PC-9 (cell line): ENCODE data around the gene ADM5. TPM values are rescaled to one million over a fixed set of nuclear protein-coding genes. Genes with fewer than 3 reads are reported as not detected.

Experiments
- BruUV-seq: library from RNA; stranded (reverse); fragments of 400-500 nt; replicated peaks from 2 replicates; lab custom pipeline; 2021; lab: Mats Ljungman, UMichigan
- CTCF ChIA-PET: fragments of 300-600 bp; sonication (Branson Sonifier 250); formaldehyde crosslinking; loops from one replicate; lab custom pipeline; 2022; ENCODE audit warnings: antibody characterized with exemption; lab: Charles Lee
- POLR2A ChIA-PET: fragments of 300-600 bp; sonication (Branson Sonifier 250); formaldehyde crosslinking; loops from one replicate; lab custom pipeline; 2022; ENCODE audit warnings: antibody characterized with exemption; ENCODE audit not compliant: unreplicated experiment; lab: Charles Lee
- DNase-seq, 2 experiments: peaks; one replicate each; pipeline versions ENCODE4 v3.0.0 to v3.0.0-alpha.2; 2015 to 2022; ENCODE audit warnings: mixed read lengths in 1 of 2
- H2AFZ ChIP-seq: fragments of 200-600 bp; sonication (generic); 2 replicates; pipeline ENCODE4 v1.8.1; 2017; ENCODE audit warnings: antibody characterized with exemption
- H3F3A ChIP-seq: fragments of 200-600 bp; sonication (generic); 2 replicates; pipeline ENCODE4 v1.8.1; 2017; ENCODE audit warnings: antibody characterized with exemption, mild to moderate bottlenecking, low read depth; ENCODE audit not compliant: insufficient read depth
- H3K27ac ChIP-seq: fragments of 200-600 bp; sonication (generic); 2 replicates; pipeline ENCODE4 v1.6.1; 2016; ENCODE audit warnings: mixed run types
- H3K27me3 ChIP-seq: fragments of 200-600 bp; sonication (generic); 2 replicates; pipeline ENCODE4 v1.6.1; 2016; ENCODE audit warnings: low read depth, mixed run types; ENCODE audit not compliant: insufficient read depth
- H3K36me3 ChIP-seq: fragments of 200-600 bp; sonication (generic); 2 replicates; pipeline ENCODE4 v1.6.1; 2016; ENCODE audit warnings: low read depth, mixed run types
- H3K4me1 ChIP-seq: fragments of 200-600 bp; sonication (generic); replicated peaks from 2 replicates; pipeline ENCODE4 v1.6.1; 2016; ENCODE audit warnings: mixed run types; ENCODE audit not compliant: insufficient read depth
- H3K4me2 ChIP-seq: fragments of 200-600 bp; sonication (generic); 2 replicates; pipeline ENCODE4 v1.6.1; 2017; ENCODE audit warnings: mixed run types
- H3K4me3 ChIP-seq: fragments of 200-600 bp; sonication (generic); 2 replicates; pipeline ENCODE4 v1.6.1; 2016; ENCODE audit warnings: mixed run types
- H3K79me2 ChIP-seq: fragments of 200-600 bp; sonication (generic); 2 replicates; pipeline ENCODE4 v1.6.1; 2017; ENCODE audit warnings: low read depth, mixed run types
- H3K9me2 ChIP-seq: fragments of 200-600 bp; sonication (generic); 2 replicates; pipeline ENCODE4 v1.8.1; 2017; ENCODE audit warnings: mild to moderate bottlenecking; ENCODE audit not compliant: insufficient read depth
- H3K9me3 ChIP-seq: fragments of 200-600 bp; sonication (generic); 2 replicates; pipeline ENCODE4 v1.8.1; 2016; ENCODE audit warnings: low read depth; ENCODE audit not compliant: insufficient read depth
- H4K20me1 ChIP-seq: fragments of 200-600 bp; sonication (generic); 2 replicates; pipeline ENCODE4 v1.8.1; 2017; ENCODE audit not compliant: insufficient read depth
- EZH2 ChIP-seq: fragments of 200-600 bp; sonication (generic); IDR thresholded peaks from 2 replicates; pipeline ENCODE4 v1.8.0; 2017; ENCODE audit warnings: antibody characterized with exemption, low read depth
- intact Hi-C: fragments of 100-400 bp; cut with micrococcal nuclease; formaldehyde crosslinking; loops from one replicate; pipeline ENCODE4 v1.10.0; 2022; ENCODE audit not compliant: unreplicated experiment
- total RNA-seq: library from RNA; stranded (reverse); gene quantifications from 2 replicates; pipeline ENCODE4 v1.2.3, GENCODE V29; 2021
- TF ChIP-seq, protein P1 (sequence below): fragments of 200-600 bp; sonication (generic); conservative IDR thresholded peaks from 2 replicates; pipeline ENCODE4 v1.6.1; 2017; ENCODE audit warnings: mixed run types, antibody characterized with exemption, mild to moderate bottlenecking, moderate library complexity

The ADM5 gene
- total RNA-seq, 1 experiment from 2014 or later, result 14.2 TPM

DNA sequence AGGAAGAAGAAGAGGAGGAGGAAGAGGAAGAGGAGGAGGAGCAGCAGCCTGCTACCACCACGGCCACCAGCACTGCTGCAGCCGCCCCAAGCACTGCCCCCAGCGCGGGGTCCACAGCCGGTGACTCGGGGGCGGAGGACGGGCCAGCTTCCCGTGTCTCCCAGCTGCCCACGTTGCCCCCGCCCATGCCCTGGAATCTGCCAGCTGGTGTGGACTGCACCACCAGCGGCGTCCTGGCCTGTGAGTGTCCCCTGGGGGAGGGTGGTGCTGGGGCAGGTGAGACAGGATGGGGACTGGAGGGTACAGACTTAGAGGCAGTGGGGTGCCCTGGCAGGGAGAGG lies 36.0 kb upstream of the ADM5 start:
- Histone ChIP-seq H3K9me3 (no peaks in the 10 kb centered on the region), H3K9me2 (no peaks in the 10 kb centered on the region), H3K4me2 (no peak overlapping the region), H3K36me3 (peaks cover 21% of the 10 kb centered on the region; the same call in 1 of the 2 replicates), H3K27me3 (no peaks in the 10 kb centered on the region), H3K79me2 (peaks cover 16% of the 10 kb centered on the region; the same call in 1 of the 2 replicates), H2AFZ (no peak overlapping the region), H3K27ac (no peak overlapping the region), H4K20me1 (peaks cover 40% of the 10 kb centered on the region), H3K4me1 (no peaks in the 10 kb centered on the region), H3F3A (peaks cover 17% of the 10 kb centered on the region; the same call in 1 of the 2 replicates), H3K4me3 (no peak overlapping the region)
- intact Hi-C loops, result no loop called here
- POLR2A ChIA-PET, result no interaction called here
- no peak for DNase-seq
- TF ChIP-seq EZH2, result no peak
- TF ChIP-seq, protein P1, sequence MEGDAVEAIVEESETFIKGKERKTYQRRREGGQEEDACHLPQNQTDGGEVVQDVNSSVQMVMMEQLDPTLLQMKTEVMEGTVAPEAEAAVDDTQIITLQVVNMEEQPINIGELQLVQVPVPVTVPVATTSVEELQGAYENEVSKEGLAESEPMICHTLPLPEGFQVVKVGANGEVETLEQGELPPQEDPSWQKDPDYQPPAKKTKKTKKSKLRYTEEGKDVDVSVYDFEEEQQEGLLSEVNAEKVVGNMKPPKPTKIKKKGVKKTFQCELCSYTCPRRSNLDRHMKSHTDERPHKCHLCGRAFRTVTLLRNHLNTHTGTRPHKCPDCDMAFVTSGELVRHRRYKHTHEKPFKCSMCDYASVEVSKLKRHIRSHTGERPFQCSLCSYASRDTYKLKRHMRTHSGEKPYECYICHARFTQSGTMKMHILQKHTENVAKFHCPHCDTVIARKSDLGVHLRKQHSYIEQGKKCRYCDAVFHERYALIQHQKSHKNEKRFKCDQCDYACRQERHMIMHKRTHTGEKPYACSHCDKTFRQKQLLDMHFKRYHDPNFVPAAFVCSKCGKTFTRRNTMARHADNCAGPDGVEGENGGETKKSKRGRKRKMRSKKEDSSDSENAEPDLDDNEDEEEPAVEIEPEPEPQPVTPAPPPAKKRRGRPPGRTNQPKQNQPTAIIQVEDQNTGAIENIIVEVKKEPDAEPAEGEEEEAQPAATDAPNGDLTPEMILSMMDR, result no peak
- CTCF ChIA-PET, result no interaction called here
- BruUV-seq, result no TSS peak

DNA sequence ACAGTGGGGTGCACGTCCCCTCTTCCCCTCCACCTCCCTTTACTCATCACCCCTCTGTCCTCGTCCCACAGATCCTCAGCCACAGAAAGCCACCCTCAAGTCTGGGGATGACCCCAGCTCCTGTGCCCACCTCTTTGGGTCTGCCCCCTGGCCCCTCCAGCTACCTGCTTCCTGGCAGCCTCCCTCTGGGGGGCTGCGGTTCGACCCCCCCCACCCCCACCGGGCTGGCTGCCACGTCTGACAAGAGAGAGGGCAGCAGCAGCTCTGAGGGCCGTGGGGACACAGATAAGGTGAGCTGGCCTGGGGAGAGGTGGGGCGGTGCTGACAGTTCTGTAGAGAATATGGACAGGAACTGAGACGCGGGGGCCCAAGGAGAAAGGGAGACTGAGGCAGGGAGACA lies 34.8 kb upstream of the ADM5 start:
- no peaks in the 10 kb centered on the region for H3K27me3 ChIP-seq
- H3K4me1 ChIP-seq, result no peaks in the 10 kb centered on the region
- H3K79me2 ChIP-seq, result peaks cover 8% of the 10 kb centered on the region; the same call in 1 of the 2 replicates
- H3K4me2 ChIP-seq, result no peak overlapping the region
- H3K9me3 ChIP-seq, result no peaks in the 10 kb centered on the region
- BruUV-seq, result no TSS peak
- no peak for DNase-seq
- H3K9me2 ChIP-seq, result no peaks in the 10 kb centered on the region
- no peak overlapping the region for H2AFZ ChIP-seq
- H3K36me3 ChIP-seq, result peaks cover 17% of the 10 kb centered on the region; the same call in 1 of the 2 replicates
- no peak overlapping the region for H3K4me3 ChIP-seq
- no peak overlapping the region for H3K27ac ChIP-seq
- H4K20me1 ChIP-seq, result peaks cover 40% of the 10 kb centered on the region
- CTCF ChIA-PET, result no interaction called here
- intact Hi-C loops, result no loop called here
- TF ChIP-seq, protein P1, result no peak
- no peak for TF ChIP-seq EZH2
- H3F3A ChIP-seq, result peaks cover 21% of the 10 kb centered on the region
- POLR2A ChIA-PET, result interaction anchor here (0.7 kb wide), 1 partner anchor 15 kb away, joined by 5 read pairs; the partner anchor contains the start of gene RRAS

DNA sequence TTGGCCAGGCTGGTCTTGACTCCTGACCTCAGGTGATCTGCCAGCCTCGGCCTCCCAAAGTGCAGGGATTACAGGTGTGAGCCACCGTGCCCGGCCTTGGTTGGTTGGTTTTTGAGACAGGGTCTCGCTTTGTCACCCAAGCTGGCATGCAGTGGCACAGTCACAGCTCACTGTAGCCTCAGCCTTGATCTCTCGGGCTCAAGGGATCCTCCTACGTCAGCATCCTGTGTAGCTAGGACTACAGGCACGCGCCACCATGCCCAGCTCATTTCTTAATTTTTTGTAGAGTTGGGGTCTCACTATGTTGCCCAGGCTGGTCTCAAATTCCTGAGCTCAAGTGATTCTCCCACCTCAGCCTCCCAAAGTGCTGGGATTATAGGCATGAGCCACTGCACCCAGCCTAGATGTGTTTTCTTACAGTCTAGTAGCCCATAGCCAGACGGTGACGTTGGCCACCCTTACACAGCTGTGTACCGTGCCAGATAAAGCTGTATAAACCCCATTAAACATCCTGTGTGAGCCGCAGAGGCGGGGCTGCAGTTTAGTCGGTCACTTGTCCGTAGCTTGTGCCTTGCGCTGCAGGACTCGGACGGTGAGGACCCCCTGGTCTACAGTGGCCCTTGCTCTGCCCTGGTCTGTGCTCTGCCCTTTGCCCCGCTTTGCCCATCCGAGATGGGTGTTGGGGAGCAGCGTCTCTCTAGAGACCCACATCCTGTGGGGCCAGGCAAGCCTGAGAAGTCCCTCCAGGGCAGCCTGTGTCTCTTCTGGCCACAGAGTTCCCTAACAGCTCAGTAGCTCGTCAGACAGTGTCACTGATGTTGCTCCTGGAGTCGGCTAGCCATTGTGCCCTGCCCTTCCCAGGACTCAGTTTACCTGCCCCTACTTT lies 33.6 kb upstream of the ADM5 start:
- no TSS peak for BruUV-seq
- Histone ChIP-seq H3F3A (peaks cover 33% of the 10 kb centered on the region), H3K36me3 (peaks cover 20% of the 10 kb centered on the region; the same call in 1 of the 2 replicates), H3K79me2 (no peaks in the 10 kb centered on the region), H4K20me1 (peaks cover 41% of the 10 kb centered on the region), H2AFZ (no peak overlapping the region), H3K4me1 (no peaks in the 10 kb centered on the region; the same call in 1 of the 2 replicates), H3K9me3 (no peaks in the 10 kb centered on the region), H3K9me2 (no peaks in the 10 kb centered on the region), H3K27ac (no peak overlapping the region), H3K4me3 (no peak overlapping the region), H3K4me2 (no peak overlapping the region), H3K27me3 (no peaks in the 10 kb centered on the region)
- ChIA-PET CTCF (no interaction called here), POLR2A (no interaction called here)
- intact Hi-C loops, result no loop called here
- DNase-seq, result no peak
- TF ChIP-seq, protein P1, result no peak
- TF ChIP-seq EZH2, result no peak
